Astrocyte of the hippocampus (primary cell): ENCODE data around the gene LIMS1.
"Not testable (repeated sequence)": the region's sequence is repeated elsewhere in the genome, so short reads cannot be mapped to it uniquely, and the experiment has no call there.

Source experiments
- DNase-seq: peaks from one replicate; pipeline ENCODE4 v3.0.0; 2011; ENCODE audit warnings: low read depth, low spot score

Gene LIMS1

GRCh38 chr2:108726048-108726447 lies 191.8 kb downstream of the LIMS1 start:
- DNase-seq = not testable (repeated sequence)

DNA sequence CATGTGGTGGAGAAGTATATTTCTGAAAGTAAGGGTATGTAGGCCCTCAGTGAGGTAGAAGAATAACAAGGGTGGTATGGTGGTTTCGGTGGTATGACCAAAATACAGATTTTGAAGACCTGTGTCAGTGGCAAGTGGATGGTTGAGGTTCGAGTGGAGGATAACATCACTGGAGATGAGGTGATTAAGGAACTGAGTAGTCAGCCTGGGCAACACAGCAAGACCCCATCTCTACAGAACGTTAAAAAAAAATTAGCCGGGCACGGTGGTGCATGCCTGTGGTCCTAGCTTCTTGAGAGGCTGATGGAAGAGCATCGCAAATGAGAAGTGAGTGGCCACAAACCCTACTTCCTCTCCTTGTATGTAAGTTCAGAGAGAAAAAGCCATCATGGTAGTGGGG lies 200.4 kb downstream of the LIMS1 start:
- DNase-seq = peak; percentile 7
